Measurements from ENCODE around the gene PZP.

PZP gene

GRCh38 chr12:9099552-9100190, 108.5 kb downstream of the PZP start:
- no peak for TF ChIP-seq CTCF (IDR thresholded peaks at IDR 0.05)
